ENCODE data around the gene UBASH3B.

UBASH3B gene

DNA sequence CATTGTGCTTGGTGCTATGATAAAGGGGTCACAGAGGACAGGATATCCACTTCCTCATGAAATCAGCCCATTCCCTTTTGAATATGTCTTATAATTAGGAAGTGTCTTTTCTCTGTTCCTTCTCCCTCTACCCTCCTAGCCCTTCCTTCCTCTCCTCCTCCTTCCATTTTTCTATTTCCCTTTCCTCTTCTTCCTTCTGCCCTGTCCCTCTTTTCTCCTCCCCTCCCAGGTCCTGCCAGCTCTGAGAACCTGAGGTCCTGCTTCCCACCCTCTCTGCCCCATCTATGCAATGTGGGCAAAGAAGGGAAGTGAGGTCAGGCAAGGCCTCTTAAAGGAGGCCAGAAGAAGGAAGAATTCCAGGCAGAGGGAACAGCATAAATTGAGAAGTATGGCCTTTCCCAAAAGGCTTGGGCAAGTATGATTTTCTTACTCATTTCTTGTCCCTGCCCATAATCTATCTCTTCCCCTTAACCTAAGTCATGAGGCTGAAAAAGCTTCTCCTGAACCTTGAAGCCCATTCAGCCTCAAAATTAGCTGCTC, 7.7 kb upstream of the UBASH3B start:
- H3K4me3 ChIP-seq (ENCODE audit: low read depth, low read length), result no peak overlapping the region
- TF ChIP-seq, protein P1, sequence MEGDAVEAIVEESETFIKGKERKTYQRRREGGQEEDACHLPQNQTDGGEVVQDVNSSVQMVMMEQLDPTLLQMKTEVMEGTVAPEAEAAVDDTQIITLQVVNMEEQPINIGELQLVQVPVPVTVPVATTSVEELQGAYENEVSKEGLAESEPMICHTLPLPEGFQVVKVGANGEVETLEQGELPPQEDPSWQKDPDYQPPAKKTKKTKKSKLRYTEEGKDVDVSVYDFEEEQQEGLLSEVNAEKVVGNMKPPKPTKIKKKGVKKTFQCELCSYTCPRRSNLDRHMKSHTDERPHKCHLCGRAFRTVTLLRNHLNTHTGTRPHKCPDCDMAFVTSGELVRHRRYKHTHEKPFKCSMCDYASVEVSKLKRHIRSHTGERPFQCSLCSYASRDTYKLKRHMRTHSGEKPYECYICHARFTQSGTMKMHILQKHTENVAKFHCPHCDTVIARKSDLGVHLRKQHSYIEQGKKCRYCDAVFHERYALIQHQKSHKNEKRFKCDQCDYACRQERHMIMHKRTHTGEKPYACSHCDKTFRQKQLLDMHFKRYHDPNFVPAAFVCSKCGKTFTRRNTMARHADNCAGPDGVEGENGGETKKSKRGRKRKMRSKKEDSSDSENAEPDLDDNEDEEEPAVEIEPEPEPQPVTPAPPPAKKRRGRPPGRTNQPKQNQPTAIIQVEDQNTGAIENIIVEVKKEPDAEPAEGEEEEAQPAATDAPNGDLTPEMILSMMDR (IDR thresholded peaks at IDR 0.05; ENCODE audit: control insufficient read depth, extremely low read depth, insufficient read depth), result no peak
- DNase-seq (ENCODE audit: low read depth), result no peak

DNA sequence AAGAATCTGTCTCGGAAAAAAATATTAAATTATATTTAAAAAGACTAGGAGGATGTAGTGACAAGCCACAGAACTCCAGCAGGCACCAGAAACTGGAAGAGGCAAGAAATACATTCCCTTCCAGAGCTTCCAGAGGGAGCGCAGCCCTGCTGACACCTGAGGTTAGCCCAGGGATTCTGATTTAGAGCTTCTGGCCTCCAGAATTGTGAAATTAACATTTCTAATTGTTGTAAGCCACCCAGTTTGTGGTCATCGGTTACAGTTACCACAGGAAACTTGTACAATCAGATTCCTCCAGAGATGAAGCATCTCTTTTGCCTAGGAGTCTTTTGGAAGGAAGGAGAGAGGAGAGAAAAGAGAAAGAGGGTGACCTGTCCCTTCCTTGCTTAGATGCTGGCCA, 6.4 kb upstream of the UBASH3B start:
- no peak for DNase-seq (ENCODE audit: low read depth)
- H3K4me3 ChIP-seq (ENCODE audit: low read depth, low read length), result no peak overlapping the region
- TF ChIP-seq, protein P1 (IDR thresholded peaks at IDR 0.05; ENCODE audit: control insufficient read depth, extremely low read depth, insufficient read depth), result no peak

DNA sequence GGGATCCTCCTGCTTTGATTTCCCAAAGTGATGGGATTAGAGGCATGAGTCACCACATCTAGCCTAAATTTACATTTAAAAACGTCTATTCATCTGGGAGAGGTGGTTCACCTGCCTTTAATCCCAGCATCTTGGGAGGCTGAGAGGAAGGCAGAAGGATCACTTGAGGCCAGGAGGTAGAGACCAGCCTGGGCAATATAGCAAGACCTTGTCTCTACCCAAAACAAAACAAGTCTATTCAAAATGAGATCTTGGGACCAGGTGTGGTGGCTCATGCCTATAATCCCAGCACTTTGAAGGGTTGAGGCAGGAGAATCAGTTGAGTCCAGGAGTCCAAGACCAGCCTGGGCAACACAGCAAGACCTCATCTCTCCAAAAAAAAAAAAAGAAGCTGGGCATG, 4.9 kb upstream of the UBASH3B start:
- no peak overlapping the region for H3K4me3 ChIP-seq (ENCODE audit: low read depth, low read length)
- TF ChIP-seq, protein P1 (IDR thresholded peaks at IDR 0.05; ENCODE audit: control insufficient read depth, extremely low read depth, insufficient read depth), result no peak
- DNase-seq (ENCODE audit: low read depth), result no peak

DNA sequence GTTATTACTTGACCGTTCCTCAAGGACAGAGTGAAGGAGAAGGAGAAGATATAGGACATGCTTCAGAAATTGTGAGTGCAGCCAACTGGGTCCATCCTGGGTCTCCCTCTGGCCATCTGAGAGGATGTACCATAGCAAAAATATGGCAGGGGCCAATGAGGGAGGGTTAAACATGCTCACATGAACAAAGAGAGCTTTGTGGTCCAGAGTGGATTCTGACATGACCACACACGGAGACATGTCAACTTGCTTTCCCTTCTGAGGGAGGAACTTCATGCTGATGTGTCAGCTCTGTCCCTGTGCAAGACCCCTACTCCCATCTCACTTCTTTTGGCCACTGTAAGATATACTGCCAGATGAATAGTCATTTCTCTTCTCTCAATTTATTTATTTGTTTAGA, 3.0 kb upstream of the UBASH3B start:
- TF ChIP-seq, protein P1 (IDR thresholded peaks at IDR 0.05; ENCODE audit: control insufficient read depth, extremely low read depth, insufficient read depth), result no peak
- no peak for DNase-seq (ENCODE audit: low read depth)
- H3K4me3 ChIP-seq (ENCODE audit: low read depth, low read length), result no peak overlapping the region

- TF ChIP-seq, protein P1 (IDR thresholded peaks at IDR 0.05; ENCODE audit: control insufficient read depth, extremely low read depth, insufficient read depth), result no peak
- no peak overlapping the region for H3K4me3 ChIP-seq (ENCODE audit: low read depth, low read length)
- no peak for DNase-seq (ENCODE audit: low read depth)
These were observed 1.5 kb upstream of the UBASH3B start for GRCh38 chr11:122653916-122654585.

DNA sequence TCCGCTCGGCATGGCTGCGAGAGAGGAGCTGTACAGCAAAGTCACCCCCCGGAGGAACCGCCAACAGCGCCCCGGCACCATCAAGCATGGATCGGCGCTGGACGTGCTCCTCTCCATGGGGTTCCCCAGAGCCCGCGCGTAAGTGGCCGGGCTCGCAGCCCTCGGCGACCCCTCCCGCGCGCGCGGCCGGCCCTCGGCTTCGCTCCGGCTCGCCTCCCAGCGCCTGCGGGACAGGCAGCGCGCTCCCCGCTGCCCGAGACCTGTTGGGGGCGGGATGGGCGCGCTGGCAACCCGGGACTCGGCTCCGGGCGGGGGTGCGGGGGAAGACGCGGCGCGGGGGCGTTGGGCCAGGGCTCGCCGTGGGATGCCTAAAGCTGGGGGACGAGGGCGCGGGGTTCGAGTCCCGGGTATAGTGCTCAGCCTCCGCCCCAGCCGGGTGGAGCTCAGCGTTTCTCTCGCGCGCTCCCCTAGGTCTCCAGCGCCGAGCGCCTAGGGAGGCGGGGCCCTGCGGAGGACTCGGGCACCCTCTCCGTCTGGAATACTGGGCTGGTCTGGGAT, 630 bp downstream of the UBASH3B start:
- H3K4me3 ChIP-seq (ENCODE audit: low read depth, low read length), result peak overlapping the region; percentile 54
- TF ChIP-seq, protein P1 (IDR thresholded peaks at IDR 0.05; ENCODE audit: control insufficient read depth, extremely low read depth, insufficient read depth), result no peak
- DNase-seq (ENCODE audit: low read depth), result no peak
